GM12801 (cell line): ENCODE results near the gene ADARB1.

ENCODE experiments used
- TF ChIP-seq, protein P1 (sequence below): IDR thresholded peaks from one replicate; pipeline ENCODE4 v1.5.1; 2011; ENCODE audit warnings: control low read depth; ENCODE audit not compliant: insufficient read length; ENCODE audit errors: extremely low read depth

The ADARB1 gene

DNA sequence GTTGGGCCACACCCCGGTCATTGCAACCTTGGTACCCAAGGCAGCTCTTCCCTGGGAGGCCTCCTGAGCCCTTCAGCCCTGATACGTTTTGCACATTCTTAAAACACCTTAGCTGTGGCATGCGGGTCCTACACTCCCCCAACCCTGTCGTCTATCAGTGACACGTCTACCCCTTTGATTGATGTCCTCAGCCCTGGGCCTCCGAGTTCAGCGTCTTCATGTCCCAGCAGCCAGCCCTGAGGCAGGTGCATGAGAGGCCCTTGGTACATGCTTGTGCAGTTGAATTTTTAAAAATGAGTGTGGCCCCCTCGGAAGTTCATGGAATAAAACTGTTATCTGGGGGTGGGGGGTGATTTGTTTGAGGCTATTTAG is 38.9 kb upstream of the ADARB1 start:
- TF ChIP-seq, protein P1, sequence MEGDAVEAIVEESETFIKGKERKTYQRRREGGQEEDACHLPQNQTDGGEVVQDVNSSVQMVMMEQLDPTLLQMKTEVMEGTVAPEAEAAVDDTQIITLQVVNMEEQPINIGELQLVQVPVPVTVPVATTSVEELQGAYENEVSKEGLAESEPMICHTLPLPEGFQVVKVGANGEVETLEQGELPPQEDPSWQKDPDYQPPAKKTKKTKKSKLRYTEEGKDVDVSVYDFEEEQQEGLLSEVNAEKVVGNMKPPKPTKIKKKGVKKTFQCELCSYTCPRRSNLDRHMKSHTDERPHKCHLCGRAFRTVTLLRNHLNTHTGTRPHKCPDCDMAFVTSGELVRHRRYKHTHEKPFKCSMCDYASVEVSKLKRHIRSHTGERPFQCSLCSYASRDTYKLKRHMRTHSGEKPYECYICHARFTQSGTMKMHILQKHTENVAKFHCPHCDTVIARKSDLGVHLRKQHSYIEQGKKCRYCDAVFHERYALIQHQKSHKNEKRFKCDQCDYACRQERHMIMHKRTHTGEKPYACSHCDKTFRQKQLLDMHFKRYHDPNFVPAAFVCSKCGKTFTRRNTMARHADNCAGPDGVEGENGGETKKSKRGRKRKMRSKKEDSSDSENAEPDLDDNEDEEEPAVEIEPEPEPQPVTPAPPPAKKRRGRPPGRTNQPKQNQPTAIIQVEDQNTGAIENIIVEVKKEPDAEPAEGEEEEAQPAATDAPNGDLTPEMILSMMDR: no peak

DNA sequence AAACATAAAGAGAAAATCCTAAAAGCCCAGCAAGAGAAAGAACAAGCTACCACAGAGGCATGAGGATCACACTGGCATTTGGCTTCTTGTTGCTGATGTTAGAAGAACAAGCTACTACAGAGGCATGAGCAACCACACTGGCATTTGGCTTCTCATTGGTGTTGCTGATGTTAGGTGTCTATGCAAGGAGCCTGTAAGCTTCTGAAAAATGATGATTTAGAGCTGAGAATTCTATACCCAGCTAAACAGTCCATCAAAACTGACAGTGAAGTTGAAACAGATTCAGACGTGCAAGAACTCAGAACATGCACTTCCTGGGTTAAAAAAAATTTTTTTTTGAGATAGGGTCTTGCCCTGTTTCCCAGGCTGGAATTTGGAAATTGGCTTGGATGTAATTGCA is 37.8 kb upstream of the ADARB1 start:
- TF ChIP-seq, protein P1: no peak

GRCh38 chr21:45037986-45038385 is 36.4 kb upstream of the ADARB1 start:
- TF ChIP-seq, protein P1: no peak

GRCh38 chr21:45039317-45040156 is 34.8 kb upstream of the ADARB1 start:
- TF ChIP-seq, protein P1: no peak

GRCh38 chr21:45040157-45040711 is 34.1 kb upstream of the ADARB1 start:
- TF ChIP-seq, protein P1: no peak

DNA sequence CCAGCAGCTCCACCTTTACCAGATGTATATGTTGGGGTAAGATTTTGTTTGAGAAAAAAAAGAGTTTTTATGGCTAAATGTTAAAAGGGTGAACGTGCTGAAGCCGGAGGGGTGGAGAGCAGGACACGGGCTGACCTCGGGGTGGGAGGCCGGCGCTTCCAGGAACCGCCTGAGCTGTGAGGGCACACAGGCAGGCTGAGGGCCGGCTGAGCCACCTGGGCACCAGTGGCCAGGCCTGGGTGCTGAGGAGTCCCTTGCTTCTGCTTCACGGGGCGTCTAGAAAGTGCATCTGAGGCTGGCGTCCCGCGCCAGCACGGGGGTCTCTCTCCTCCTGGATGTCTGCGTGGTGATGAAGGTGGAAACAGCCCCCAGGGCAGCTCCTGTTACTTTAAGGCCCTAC is 33.6 kb upstream of the ADARB1 start:
- TF ChIP-seq, protein P1: no peak

DNA sequence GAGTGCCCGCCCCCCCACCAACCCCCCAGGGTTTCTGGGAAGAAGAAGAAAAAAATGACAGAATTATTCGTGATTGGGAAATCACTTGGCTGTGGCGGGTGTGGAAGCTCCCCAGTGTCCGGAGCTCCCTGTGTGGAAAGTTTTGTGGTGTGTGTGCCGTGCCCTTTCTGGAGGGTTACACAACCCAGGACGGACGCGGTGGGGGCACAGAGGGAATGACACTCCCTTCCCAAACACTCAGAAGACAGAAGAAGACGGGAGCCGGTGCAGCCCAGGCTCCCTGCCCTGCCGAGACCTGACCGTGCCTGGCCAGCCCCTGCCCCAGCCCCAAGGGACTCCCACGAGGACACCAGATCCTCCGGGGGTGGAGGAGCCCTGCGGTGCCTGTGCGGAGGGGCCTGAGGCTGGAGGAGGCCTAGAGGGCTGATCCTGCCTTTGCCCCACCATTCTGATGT is 33.0 kb upstream of the ADARB1 start:
- TF ChIP-seq, protein P1: no peak
